PC-3 (cell line): ENCODE results near the gene MBOAT7. TPM values are rescaled to one million over a fixed set of nuclear protein-coding genes. Genes with fewer than 3 reads are reported as not detected.
"Not testable (repeated sequence)": the region's sequence is repeated elsewhere in the genome, so short reads cannot be mapped to it uniquely, and the experiment has no call there.

Experiments
- ATAC-seq: fragments of 200-7000 bp; cut with Tn5 transposase; 2 replicates; pipeline ENCODE4 v1.9.1; 2020; ENCODE audit warnings: mild to moderate bottlenecking, moderate library complexity
- BruUV-seq: library from RNA; stranded (reverse); fragments of 400-500 nt; replicated peaks from 2 replicates; lab custom pipeline; 2021; lab: Mats Ljungman, UMichigan
- CTCF ChIA-PET: fragments of 300-600 bp; sonication (Branson Sonifier 250); formaldehyde crosslinking; loops from one replicate; lab custom pipeline; 2022; ENCODE audit warnings: antibody characterized with exemption; lab: Charles Lee
- POLR2A ChIA-PET: fragments of 300-600 bp; sonication (Branson Sonifier 250); formaldehyde crosslinking; loops from one replicate; lab custom pipeline; 2022; ENCODE audit warnings: antibody characterized with exemption; ENCODE audit not compliant: unreplicated experiment; lab: Charles Lee
- DNase-seq: peaks from one replicate; pipeline ENCODE4 v3.0.0-alpha.2; 2015
- H2AFZ ChIP-seq: fragments of 300-600 bp; sonication (generic); 2 replicates; pipeline ENCODE4 v1.6.0; 2016; ENCODE audit warnings: antibody characterized with exemption, low read length
- H3F3A ChIP-seq: fragments of 300-600 bp; sonication (generic); one replicate; pipeline ENCODE4 v1.6.0; 2017; ENCODE audit warnings: antibody characterized with exemption, low read length, control low read depth, mild to moderate bottlenecking; ENCODE audit not compliant: unreplicated experiment
- H3K27ac ChIP-seq: fragments of 300-600 bp; sonication (generic); 2 replicates; pipeline ENCODE4 v1.5.1; 2016; ENCODE audit warnings: mild to moderate bottlenecking, low read length
- H3K27me3 ChIP-seq: fragments of 300-600 bp; sonication (generic); 2 replicates; pipeline ENCODE4 v1.6.1; 2016; ENCODE audit warnings: low read length, mixed read lengths
- H3K36me3 ChIP-seq: fragments of 300-600 bp; sonication (generic); 2 replicates; pipeline ENCODE4 v1.6.1; 2016; ENCODE audit warnings: low read depth, mixed run types, low read length, mixed read lengths
- H3K4me1 ChIP-seq: fragments of 300-600 bp; sonication (generic); 2 replicates; pipeline ENCODE4 v1.5.1; 2016; ENCODE audit warnings: low read length; ENCODE audit not compliant: insufficient read depth
- H3K4me2 ChIP-seq: fragments of 300-600 bp; sonication (generic); 2 replicates; pipeline ENCODE4 v1.6.0; 2016; ENCODE audit warnings: low read length
- H3K4me3 ChIP-seq: fragments of 300-600 bp; sonication (generic); 2 replicates; pipeline ENCODE4 v1.5.1; 2016; ENCODE audit warnings: mild to moderate bottlenecking, low read length, mixed read lengths
- H3K79me2 ChIP-seq: fragments of 300-600 bp; sonication (generic); 2 replicates; pipeline ENCODE4 v1.6.1; 2017; ENCODE audit warnings: low read length, mixed read lengths
- H3K9ac ChIP-seq: fragments of 300-600 bp; sonication (generic); 2 replicates; pipeline ENCODE4 v1.6.0; 2016; ENCODE audit warnings: mild to moderate bottlenecking, low read length
- H3K9me2 ChIP-seq: fragments of 300-600 bp; sonication (generic); replicated peaks from 2 replicates; pipeline ENCODE4 v1.6.1; 2016; ENCODE audit warnings: mixed run types, low read length, mixed read lengths
- H3K9me3 ChIP-seq: fragments of 300-600 bp; sonication (generic); 2 replicates; pipeline ENCODE4 v1.6.1; 2016; ENCODE audit warnings: low read length, mixed read lengths
- H4K20me1 ChIP-seq: fragments of 300-600 bp; sonication (generic); 2 replicates; pipeline ENCODE4 v1.6.1; 2016; ENCODE audit warnings: low read length, mixed read lengths
- CTCF ChIP-seq: fragments of 300-600 bp; sonication (generic); conservative IDR thresholded peaks from 2 replicates; pipeline ENCODE4 v1.5.1; 2017; ENCODE audit warnings: antibody characterized with exemption, low read depth, mild to moderate bottlenecking, low read length
- EZH2 ChIP-seq: fragments of 300-600 bp; sonication (generic); IDR thresholded peaks from one replicate; pipeline ENCODE4 v1.6.1; 2017; ENCODE audit warnings: antibody characterized with exemption, mild to moderate bottlenecking, low read length; ENCODE audit not compliant: unreplicated experiment
- EZH2phosphoT487 ChIP-seq: fragments of 300-600 bp; sonication (generic); IDR thresholded peaks from 2 replicates; pipeline ENCODE4 v1.6.1; 2018; ENCODE audit warnings: mild to moderate bottlenecking, antibody characterized with exemption, low read length, borderline replicate concordance
- intact Hi-C: fragments of 100-400 bp; cut with micrococcal nuclease; formaldehyde crosslinking; loops from 2 replicates; pipeline ENCODE4 v1.9.0; 2023
- total RNA-seq: library from RNA; depleted of rRNA; stranded (reverse); fragments of >200 nt; gene quantifications from 2 replicates; pipeline ENCODE4 v1.2.3, GENCODE V29; 2014

MBOAT7 gene
- total RNA-seq, 1 experiment from 2014 or later = 231 TPM

GRCh38 chr19:54208784-54209057 lies 19.3 kb upstream of the MBOAT7 start:
- DNase-seq (peak; percentile 39), ATAC-seq (peak; percentile 3)
- peaks cover 61% of the 10 kb centered on the region for H3K79me2 ChIP-seq
- H2AFZ ChIP-seq = no peak overlapping the region
- peaks cover 33% of the 10 kb centered on the region for H3F3A ChIP-seq
- no peaks in the 10 kb centered on the region for H3K9me3 ChIP-seq
- H4K20me1 ChIP-seq = peaks cover 72% of the 10 kb centered on the region
- TF ChIP-seq CTCF (no peak), EZH2 (no peak), EZH2phosphoT487 (no peak)
- no peaks in the 10 kb centered on the region for H3K9me2 ChIP-seq
- ChIA-PET CTCF (no interaction called here), POLR2A (interaction anchor here (1.6 kb wide), 1 partner anchor 18 kb away, joined by 18 read pairs; the partner anchor contains the start of genes MBOAT7 and TSEN34)
- intact Hi-C loops = no loop called here
- no peak overlapping the region for H3K27ac ChIP-seq
- H3K4me3 ChIP-seq = no peak overlapping the region
- no peaks in the 10 kb centered on the region for H3K27me3 ChIP-seq
- H3K9ac ChIP-seq = no peak overlapping the region
- peaks cover 47% of the 10 kb centered on the region for H3K4me1 ChIP-seq
- BruUV-seq = no TSS peak
- H3K4me2 ChIP-seq = peak overlapping the region; percentile 32; the same call in 1 of the 2 replicates
- peaks cover 52% of the 10 kb centered on the region for H3K36me3 ChIP-seq

DNA sequence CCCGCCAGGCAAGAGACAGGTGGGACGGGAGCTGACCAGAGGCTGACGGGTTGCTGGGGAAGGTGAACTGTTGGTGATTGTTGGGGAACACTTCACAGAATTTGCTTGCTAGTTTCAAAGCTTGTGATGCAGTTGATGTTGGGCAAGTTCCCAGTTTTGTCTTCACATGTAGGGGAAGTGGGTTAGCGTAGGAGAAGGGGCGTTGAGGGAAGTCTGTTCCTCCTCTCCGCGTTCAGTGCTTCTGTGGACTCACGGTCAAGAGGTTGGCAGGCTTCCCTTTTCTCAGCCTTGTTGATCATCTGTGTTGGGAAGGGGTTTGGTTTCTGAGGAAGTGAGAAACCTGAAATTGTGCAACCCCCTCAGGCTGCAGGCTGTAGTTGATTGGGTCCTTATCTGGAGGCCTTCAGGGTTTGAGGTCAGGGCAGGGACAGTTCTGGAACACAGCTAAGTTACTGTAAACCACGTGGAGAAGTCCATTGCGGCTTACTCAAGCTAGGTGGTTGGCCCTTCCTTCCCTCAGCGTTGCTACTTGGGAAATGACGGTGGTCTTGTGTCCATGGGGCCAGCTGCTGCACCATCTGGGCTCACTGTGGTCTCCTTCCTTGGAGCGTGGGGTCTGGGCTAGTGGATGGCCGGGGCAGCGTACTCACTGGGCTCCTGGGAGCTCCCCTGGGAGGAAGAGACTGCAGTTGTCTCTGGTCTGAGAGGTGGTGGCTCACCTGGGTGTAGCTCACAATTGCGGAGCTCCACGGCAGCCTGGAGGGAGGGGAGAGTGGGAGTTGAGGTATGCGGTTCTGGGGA lies 18.8 kb upstream of the MBOAT7 start:
- Histone ChIP-seq H4K20me1 (peaks cover 78% of the 10 kb centered on the region), H3K36me3 (peaks cover 58% of the 10 kb centered on the region), H3K9ac (no peak overlapping the region), H3K9me3 (no peaks in the 10 kb centered on the region), H2AFZ (no peak overlapping the region), H3K9me2 (no peaks in the 10 kb centered on the region), H3K27ac (no peak overlapping the region), H3K4me2 (no peak overlapping the region), H3K79me2 (peaks cover 66% of the 10 kb centered on the region), H3K4me1 (peaks cover 53% of the 10 kb centered on the region), H3K4me3 (no peak overlapping the region), H3K27me3 (no peaks in the 10 kb centered on the region), H3F3A (peaks cover 36% of the 10 kb centered on the region)
- TF ChIP-seq EZH2phosphoT487 (no peak), EZH2 (no peak), CTCF (no peak)
- ChIA-PET CTCF (no interaction called here), POLR2A (no interaction called here)
- peak; percentile 2; the same call in 1 of the 2 replicates for ATAC-seq
- intact Hi-C loops = no loop called here
- peak; percentile 35 for DNase-seq
- BruUV-seq = no TSS peak

- intact Hi-C loops = no loop called here
- TF ChIP-seq CTCF (no peak), EZH2 (no peak), EZH2phosphoT487 (no peak)
- no peak overlapping the region for H3K27ac ChIP-seq
- peaks cover 70% of the 10 kb centered on the region for H3K79me2 ChIP-seq
- BruUV-seq = no TSS peak
- no peaks in the 10 kb centered on the region for H3K9me3 ChIP-seq
- peaks cover 63% of the 10 kb centered on the region for H3K36me3 ChIP-seq
- CTCF ChIA-PET = no interaction called here
- no peak for ATAC-seq
- H3F3A ChIP-seq = peaks cover 41% of the 10 kb centered on the region
- peaks cover 83% of the 10 kb centered on the region for H4K20me1 ChIP-seq
- H3K9me2 ChIP-seq = no peaks in the 10 kb centered on the region
- no peak for DNase-seq
- H2AFZ ChIP-seq = no peak overlapping the region
- POLR2A ChIA-PET = no interaction called here
- H3K9ac ChIP-seq = no peak overlapping the region
- H3K4me1 ChIP-seq = peaks cover 58% of the 10 kb centered on the region
- H3K27me3 ChIP-seq = no peaks in the 10 kb centered on the region
- no peak overlapping the region for H3K4me3 ChIP-seq
- no peak overlapping the region for H3K4me2 ChIP-seq
These were observed 18.2 kb upstream of the MBOAT7 start for GRCh38 chr19:54207676-54207982.

DNA sequence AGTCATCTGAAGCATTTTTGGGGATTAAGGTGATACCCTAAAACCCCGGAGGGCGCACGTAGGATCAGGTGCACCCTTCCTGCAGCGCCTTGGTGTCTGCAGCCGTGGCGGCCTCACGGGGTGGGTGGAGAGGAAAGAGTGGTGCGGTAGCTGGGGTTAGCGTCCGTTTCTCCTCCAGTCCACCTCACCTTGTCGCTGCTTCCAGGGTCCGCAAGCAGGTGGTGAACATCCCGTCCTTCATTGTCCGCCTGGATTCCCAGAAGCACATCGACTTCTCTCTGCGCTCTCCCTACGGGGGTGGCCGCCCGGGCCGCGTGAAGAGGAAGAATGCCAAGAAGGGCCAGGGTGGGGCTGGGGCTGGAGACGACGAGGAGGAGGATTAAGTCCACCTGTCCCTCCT lies 17.8 kb upstream of the MBOAT7 start:
- Histone ChIP-seq H4K20me1 (peaks cover 87% of the 10 kb centered on the region), H3F3A (peaks cover 44% of the 10 kb centered on the region), H3K36me3 (peaks cover 68% of the 10 kb centered on the region), H3K79me2 (peaks cover 71% of the 10 kb centered on the region), H3K4me1 (peaks cover 62% of the 10 kb centered on the region)
- H2AFZ ChIP-seq, H3K4me2 ChIP-seq, H3K27me3 ChIP-seq, H3K9me3 ChIP-seq, POLR2A ChIA-PET, H3K27ac ChIP-seq, BruUV-seq, DNase-seq, ATAC-seq, H3K9me2 ChIP-seq, H3K4me3 ChIP-seq, H3K9ac ChIP-seq, intact Hi-C loops: not testable (repeated sequence)
- CTCF ChIA-PET = interaction anchor here (0.6 kb wide), 1 partner anchor 39 kb away, joined by 4 read pairs; no protein-coding TSS in a partner anchor
